ENCODE results near the gene WDR41.
"Not testable (repeated sequence)": the region's sequence is repeated elsewhere in the genome, so short reads cannot be mapped to it uniquely, and the experiment has no call there.

WDR41 gene, protein sequence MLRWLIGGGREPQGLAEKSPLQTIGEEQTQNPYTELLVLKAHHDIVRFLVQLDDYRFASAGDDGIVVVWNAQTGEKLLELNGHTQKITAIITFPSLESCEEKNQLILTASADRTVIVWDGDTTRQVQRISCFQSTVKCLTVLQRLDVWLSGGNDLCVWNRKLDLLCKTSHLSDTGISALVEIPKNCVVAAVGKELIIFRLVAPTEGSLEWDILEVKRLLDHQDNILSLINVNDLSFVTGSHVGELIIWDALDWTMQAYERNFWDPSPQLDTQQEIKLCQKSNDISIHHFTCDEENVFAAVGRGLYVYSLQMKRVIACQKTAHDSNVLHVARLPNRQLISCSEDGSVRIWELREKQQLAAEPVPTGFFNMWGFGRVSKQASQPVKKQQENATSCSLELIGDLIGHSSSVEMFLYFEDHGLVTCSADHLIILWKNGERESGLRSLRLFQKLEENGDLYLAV

DNA sequence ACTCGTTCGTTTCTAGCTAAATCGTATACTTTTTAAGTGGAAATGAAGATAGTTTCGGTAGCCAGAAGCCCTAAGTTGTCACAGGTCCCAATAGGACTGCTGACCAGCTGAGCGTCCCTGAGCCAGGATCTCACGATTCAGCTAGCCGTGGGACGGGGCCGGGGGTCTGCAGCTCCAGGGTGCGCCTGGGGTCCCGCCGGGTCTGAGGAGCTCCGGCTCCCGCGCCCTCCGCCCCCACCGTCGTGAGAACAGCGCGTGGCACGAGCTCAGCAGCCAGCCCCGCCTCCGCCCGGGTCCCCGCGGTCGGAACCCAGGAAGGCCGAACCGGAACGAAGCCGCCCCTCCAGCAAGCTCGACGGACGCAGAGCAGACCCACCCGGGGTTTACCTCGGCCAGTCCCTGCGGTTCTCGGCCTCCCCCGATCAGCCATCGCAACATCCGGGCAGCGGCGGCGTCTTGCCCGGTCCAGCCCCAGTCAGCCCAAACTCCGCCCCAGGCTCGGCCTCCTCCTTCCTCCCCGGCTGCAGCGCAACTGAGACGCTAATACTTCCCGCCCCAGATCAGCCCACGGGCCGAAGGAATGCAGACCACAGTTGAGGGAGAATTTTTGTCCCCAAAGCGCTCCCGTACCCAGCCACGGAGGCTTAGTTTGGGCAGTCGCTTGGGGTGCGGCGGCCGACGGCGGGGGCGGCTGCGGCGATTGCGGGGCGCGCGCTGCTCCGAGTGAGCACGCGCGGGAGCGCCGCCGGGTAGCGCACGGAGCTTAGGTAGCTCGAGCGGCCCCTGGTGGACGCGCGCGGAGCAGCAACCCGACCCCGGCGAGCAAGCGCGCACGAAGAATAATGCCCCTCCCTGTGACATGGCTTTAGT is at the start of gene WDR41:
Gene WDR41, minus strand, starts transcription at position 534 of the 870 bp plus-strand sequence. Its CDS starts 96 bp downstream, at position 438.
- H3K27ac Mint-ChIP-seq = peak within 1 kb of the TSS; percentile 93
- peaks cover 14% of the 10 kb centered on the region for H3K4me1 Mint-ChIP-seq (ENCODE audit: low read depth)
- peaks cover 22% of the 10 kb centered on the region for H3K36me3 Mint-ChIP-seq (ENCODE audit: low read depth)
- H3K9me3 Mint-ChIP-seq = no peaks in the 10 kb centered on the region
- no peaks in the 10 kb centered on the region for H3K27me3 Mint-ChIP-seq
- intact Hi-C loops (cut with micrococcal nuclease) = loop anchor here (2.0 kb wide), 1 partner anchor 347 kb away; no protein-coding TSS in a partner anchor
- H3K4me3 Mint-ChIP-seq = peak within 1 kb of the TSS; percentile 84

DNA sequence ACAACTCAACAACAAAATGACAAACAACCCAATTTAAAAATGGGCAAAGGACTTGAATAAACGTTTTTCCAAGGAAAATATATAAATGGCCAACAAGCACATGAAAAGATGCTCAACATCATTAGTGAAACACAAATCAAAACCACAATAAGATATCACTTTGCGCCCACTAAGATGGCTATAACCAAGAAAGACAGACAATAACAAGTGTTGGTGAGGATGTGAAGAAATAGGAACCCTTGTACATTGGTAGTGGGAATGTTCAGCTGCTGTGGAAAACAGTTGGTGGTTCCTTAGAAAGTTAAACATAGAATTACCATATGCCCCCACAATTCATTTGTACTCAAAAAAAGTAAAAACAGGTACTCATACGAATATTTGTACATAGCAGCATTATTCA is 39.2 kb upstream of the WDR41 start:
- intact Hi-C loops (cut with micrococcal nuclease) = no loop called here
- Mint-ChIP-seq H3K27ac (no peak overlapping the region), H3K4me3 (no peak overlapping the region), H3K9me3 (no peaks in the 10 kb centered on the region), H3K4me1 (ENCODE audit: low read depth) (no peaks in the 10 kb centered on the region), H3K27me3 (no peaks in the 10 kb centered on the region), H3K36me3 (ENCODE audit: low read depth) (no peaks in the 10 kb centered on the region)

DNA sequence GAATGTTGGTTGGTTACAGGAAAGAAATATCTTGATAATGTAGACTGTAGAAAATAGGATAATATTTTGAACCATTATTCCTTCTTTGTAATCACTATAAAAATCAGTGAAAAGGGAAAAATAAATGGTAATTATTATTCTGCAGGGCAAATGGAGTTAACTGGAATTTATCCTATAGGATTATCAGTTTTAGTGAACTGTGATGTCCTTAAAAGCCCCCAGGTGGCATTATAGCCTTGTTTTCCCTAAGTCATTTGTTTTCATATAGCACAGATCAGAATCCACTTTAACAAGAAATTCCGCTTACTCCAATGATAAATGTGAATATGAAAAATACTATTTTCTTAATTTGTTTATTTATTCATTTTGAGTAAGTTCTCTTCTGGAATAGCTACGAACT is 26.2 kb upstream of the WDR41 start:
- no peak overlapping the region for H3K27ac Mint-ChIP-seq
- H3K9me3 Mint-ChIP-seq = no peaks in the 10 kb centered on the region
- intact Hi-C loops (cut with micrococcal nuclease) = no loop called here
- no peaks in the 10 kb centered on the region for H3K36me3 Mint-ChIP-seq (ENCODE audit: low read depth)
- H3K4me3 Mint-ChIP-seq = no peak overlapping the region
- H3K4me1 Mint-ChIP-seq (ENCODE audit: low read depth) = no peaks in the 10 kb centered on the region
- no peaks in the 10 kb centered on the region for H3K27me3 Mint-ChIP-seq

DNA sequence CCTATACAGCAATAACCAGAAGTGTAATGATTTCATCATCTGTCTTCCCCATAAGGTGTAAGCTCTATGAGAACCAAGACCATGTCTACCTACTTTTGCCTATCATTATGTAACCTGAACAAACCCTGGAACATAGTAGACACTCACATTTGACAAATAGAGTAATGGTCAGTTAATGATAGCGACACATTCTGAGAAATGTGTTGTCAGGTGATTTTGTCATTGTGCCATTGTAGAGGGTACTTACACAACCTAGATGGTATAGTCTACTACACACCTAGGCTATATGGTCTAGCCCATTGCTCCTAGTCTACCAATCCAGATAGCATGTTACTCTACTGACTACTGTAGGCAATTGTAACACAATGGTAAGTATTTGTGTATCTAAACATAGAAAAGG is 22.3 kb upstream of the WDR41 start:
- H3K4me3 Mint-ChIP-seq = no peak overlapping the region
- no peak overlapping the region for H3K27ac Mint-ChIP-seq
- no peaks in the 10 kb centered on the region for H3K9me3 Mint-ChIP-seq
- H3K36me3 Mint-ChIP-seq (ENCODE audit: low read depth) = no peaks in the 10 kb centered on the region
- no peaks in the 10 kb centered on the region for H3K27me3 Mint-ChIP-seq
- H3K4me1 Mint-ChIP-seq (ENCODE audit: low read depth) = no peaks in the 10 kb centered on the region
- intact Hi-C loops (cut with micrococcal nuclease) = no loop called here

DNA sequence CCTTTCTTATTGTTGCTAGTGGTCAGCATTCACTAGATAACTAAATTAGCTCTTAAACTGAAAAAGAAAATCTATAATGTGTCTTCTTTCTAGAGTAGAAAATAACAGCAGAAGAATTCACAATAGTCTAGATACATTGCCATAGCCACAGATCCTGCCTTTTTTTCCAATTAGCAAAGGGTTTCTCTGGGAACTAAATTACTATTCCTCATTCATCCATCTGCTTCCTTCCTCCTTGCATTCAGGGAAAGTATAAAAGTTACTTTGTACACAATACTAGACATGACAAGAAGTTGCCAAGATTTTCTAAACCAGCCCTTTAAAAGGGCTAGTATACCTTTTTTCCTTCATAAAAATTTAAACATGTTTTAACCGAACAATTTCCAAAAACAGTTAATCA is 21.2 kb upstream of the WDR41 start:
- no peak overlapping the region for H3K4me3 Mint-ChIP-seq
- no peaks in the 10 kb centered on the region for H3K27me3 Mint-ChIP-seq
- H3K4me1 Mint-ChIP-seq (ENCODE audit: low read depth) = no peaks in the 10 kb centered on the region
- no peaks in the 10 kb centered on the region for H3K36me3 Mint-ChIP-seq (ENCODE audit: low read depth)
- intact Hi-C loops (cut with micrococcal nuclease) = no loop called here
- no peak overlapping the region for H3K27ac Mint-ChIP-seq
- H3K9me3 Mint-ChIP-seq = no peaks in the 10 kb centered on the region

DNA sequence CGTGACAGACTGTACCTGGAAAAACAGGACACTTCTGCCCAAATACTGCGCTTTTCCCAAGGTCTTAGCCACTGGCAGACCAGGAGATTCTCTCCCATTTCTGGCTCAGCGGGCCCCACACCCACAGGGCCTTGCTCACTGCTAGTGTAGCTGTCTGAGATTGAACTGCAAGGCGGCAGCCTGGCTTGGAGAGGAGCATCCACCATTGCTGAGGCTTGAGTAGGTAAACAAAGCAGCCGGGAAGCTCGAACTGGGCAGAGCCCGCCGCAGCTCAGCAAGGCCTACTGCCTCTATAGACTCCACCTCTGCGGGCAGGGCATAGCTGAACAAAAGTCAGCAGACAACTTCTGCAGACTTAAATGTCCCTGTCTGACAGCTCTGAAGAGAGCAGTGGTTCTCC is 9.0 kb upstream of the WDR41 start:
- H3K4me3 Mint-ChIP-seq; intact Hi-C loops (cut with micrococcal nuclease); H3K4me1 Mint-ChIP-seq (ENCODE audit: low read depth); H3K27me3 Mint-ChIP-seq; H3K27ac Mint-ChIP-seq; H3K36me3 Mint-ChIP-seq (ENCODE audit: low read depth): not testable (repeated sequence)
- H3K9me3 Mint-ChIP-seq = peaks cover 20% of the 10 kb centered on the region

DNA sequence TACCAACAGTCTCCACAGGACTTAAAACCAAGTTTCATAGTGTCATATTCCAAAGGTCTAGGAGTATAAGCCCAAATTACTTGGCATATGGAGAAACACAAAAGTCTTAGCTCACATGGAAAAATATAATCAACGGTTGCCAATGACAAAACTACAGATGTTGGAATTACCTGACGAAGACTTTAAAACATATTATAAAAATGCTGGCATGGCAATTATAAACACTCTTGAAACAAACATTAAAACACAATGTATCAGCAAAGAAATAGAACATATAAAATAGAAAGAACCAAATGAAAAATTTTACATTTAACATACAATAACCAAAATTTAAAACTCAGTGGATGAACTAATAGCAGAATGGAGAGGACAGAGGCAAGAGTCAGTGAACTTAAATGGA is 7.9 kb upstream of the WDR41 start:
- Mint-ChIP-seq H3K4me3 (no peak overlapping the region), H3K27me3 (peaks cover 5% of the 10 kb centered on the region), H3K36me3 (ENCODE audit: low read depth) (no peaks in the 10 kb centered on the region), H3K9me3 (peaks cover 20% of the 10 kb centered on the region), H3K4me1 (ENCODE audit: low read depth) (peaks cover 11% of the 10 kb centered on the region), H3K27ac (no peak overlapping the region)
- intact Hi-C loops (cut with micrococcal nuclease) = no loop called here

DNA sequence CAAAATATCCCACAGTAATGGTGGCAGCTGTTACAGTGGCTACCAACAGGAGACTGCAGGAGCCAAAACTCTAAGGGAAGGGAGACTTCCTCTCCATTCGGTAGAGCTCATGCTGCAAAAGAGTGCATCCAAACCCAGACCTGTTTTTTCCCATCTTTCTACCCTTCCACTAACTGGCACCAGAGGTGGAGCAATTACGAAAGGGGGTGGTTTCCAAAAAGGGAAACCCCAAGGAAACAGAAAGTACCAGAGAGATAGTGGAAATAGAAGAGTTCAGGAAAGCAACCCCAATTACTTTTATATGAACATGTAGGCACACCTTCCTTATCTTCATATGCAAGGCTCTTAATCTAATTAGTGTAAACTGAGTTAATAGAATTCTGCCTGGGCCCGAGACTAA is 7.3 kb upstream of the WDR41 start:
- no peaks in the 10 kb centered on the region for H3K36me3 Mint-ChIP-seq (ENCODE audit: low read depth)
- H3K27ac Mint-ChIP-seq = no peak overlapping the region
- intact Hi-C loops (cut with micrococcal nuclease) = no loop called here
- peaks cover 20% of the 10 kb centered on the region for H3K9me3 Mint-ChIP-seq
- peaks cover 13% of the 10 kb centered on the region for H3K4me1 Mint-ChIP-seq (ENCODE audit: low read depth)
- peaks cover 5% of the 10 kb centered on the region for H3K27me3 Mint-ChIP-seq
- H3K4me3 Mint-ChIP-seq = no peak overlapping the region

DNA sequence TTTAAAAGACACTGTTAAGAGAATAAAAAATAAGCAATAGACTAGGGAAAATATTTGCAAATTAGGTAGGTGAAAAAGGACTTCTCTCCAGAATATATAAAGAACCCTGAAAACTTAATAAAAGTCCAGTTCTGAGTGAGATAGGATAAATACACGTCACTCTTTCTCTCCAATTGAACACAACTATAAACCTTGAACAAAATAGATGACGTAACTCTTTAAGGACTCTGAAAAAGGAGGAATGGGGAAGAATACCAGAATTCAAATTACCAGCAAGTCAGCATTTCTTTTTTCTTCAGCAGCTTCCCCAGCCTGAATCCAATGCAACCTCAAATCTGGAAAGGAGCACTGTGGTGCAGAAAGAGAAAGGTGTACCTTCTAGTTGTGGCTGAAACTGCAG is 6.8 kb upstream of the WDR41 start:
- no peak overlapping the region for H3K4me3 Mint-ChIP-seq
- H3K27me3 Mint-ChIP-seq = peaks cover 5% of the 10 kb centered on the region
- H3K9me3 Mint-ChIP-seq = peaks cover 20% of the 10 kb centered on the region
- intact Hi-C loops (cut with micrococcal nuclease) = no loop called here
- H3K36me3 Mint-ChIP-seq (ENCODE audit: low read depth) = no peaks in the 10 kb centered on the region
- H3K27ac Mint-ChIP-seq = no peak overlapping the region
- peaks cover 13% of the 10 kb centered on the region for H3K4me1 Mint-ChIP-seq (ENCODE audit: low read depth)

DNA sequence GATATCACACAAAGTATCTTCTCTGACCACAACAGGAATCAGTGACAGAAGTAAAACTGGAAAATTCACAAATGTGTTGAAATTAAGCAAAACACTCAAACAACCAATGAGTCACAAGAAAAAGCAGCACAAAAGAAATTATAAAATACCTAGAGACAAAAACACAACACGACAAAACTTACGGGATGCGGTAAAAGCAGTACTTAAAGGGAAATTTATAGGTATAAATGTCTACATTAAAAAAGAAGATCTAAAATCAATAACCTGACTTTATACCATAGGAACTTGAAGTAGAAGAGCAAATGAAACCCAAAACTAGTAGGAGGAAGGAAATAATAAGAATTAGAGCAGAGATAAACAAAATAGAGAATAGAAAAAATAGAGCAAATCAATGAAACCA is 2.8 kb upstream of the WDR41 start:
- H3K4me3 Mint-ChIP-seq = no peak overlapping the region

DNA sequence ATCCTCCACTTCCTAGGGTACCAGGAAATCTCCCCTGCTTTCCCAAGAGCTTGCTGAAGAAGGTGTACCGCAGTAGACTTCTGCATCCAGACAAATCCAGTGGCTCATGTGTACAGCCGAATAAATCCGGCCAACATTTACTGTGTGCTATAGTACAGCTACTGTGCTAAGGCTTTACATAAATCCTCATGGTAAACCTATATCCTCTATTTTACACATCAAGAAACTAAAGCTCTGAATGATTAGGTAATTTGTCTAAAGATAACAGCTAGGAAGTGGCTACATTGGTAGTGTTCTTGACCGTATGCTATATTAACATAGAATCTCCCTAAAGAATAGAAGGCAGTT is 511 bp upstream of the WDR41 start:
- intact Hi-C loops (cut with micrococcal nuclease) = loop anchor here (2.0 kb wide), 1 partner anchor 348 kb away; no protein-coding TSS in a partner anchor
- Mint-ChIP-seq H3K4me1 (ENCODE audit: low read depth) (peaks cover 14% of the 10 kb centered on the region), H3K4me3 (peak overlapping the region; percentile 84), H3K27ac (peak overlapping the region; percentile 93), H3K9me3 (no peaks in the 10 kb centered on the region), H3K27me3 (no peaks in the 10 kb centered on the region), H3K36me3 (ENCODE audit: low read depth) (peaks cover 16% of the 10 kb centered on the region)

More for the DNA sequence above, 2.8 kb upstream of the WDR41 start:
- H3K4me1 Mint-ChIP-seq (ENCODE audit: low read depth) = peaks cover 13% of the 10 kb centered on the region
- peaks cover 6% of the 10 kb centered on the region for H3K36me3 Mint-ChIP-seq (ENCODE audit: low read depth)
- no peaks in the 10 kb centered on the region for H3K27me3 Mint-ChIP-seq
- intact Hi-C loops (cut with micrococcal nuclease) = no loop called here
- H3K27ac Mint-ChIP-seq = no peak overlapping the region
- H3K9me3 Mint-ChIP-seq = no peaks in the 10 kb centered on the region

DNA sequence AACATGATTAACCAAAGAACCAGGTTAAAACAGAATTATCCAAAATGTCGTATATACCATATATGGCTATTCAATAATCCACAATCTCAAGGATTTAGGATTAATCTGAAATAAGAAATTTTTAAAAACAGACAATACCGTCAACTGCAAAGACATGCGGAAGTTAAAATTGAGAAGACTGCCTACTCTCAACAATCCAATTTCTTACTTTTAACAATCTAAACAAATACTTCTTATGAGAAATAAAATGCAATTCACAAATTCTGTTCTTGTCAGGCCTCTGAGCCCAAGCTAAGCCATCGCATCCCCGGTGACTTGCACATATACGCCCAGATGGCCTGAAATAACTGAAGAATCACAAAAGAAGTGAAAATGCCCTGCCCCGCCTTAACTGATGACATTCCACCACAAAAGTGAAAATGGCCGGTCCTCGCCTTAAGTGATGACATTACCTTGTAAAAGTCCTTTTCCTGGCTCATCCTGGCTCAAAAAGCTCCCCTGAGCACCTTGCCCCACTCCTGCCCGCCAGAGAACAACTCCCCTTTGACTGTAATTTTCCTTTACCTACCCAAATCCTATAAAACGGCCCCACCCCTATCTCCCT is 1.3 kb downstream of the WDR41 start:
- peak overlapping the region; percentile 93 for H3K27ac Mint-ChIP-seq
- peak overlapping the region; percentile 84 for H3K4me3 Mint-ChIP-seq
- H3K9me3 Mint-ChIP-seq; intact Hi-C loops (cut with micrococcal nuclease); H3K27me3 Mint-ChIP-seq: not testable (repeated sequence)
- peaks cover 14% of the 10 kb centered on the region for H3K4me1 Mint-ChIP-seq (ENCODE audit: low read depth)
- H3K36me3 Mint-ChIP-seq (ENCODE audit: low read depth) = peaks cover 29% of the 10 kb centered on the region

DNA sequence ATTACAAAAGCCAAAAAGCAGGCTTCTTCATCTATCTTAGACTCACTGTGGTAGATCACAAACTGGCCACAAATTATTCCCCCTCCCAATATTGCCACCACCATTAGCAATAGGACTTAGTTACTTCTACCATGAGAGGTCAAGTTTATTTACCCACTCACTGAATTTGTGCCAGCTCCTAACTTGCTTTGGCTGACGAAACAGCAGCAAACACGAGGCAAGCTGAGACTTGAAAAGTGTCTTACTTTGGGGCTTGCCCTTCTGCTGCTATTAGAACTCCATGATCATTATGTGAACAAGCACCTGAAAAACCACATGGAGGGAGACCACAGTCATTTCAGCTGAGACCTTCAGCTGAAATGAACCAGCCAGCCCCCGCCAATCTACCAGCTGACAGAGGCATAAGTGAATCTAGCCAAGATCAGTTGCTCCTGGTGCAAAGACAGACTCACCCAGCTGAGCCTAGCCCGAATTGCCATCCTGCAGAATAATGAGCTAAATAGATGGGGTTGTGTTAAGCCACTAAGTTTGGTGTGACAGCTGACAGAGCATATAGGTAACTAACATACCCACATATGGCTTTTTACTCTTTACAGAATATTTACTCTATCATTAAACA is 5.7 kb downstream of the WDR41 start:
- Mint-ChIP-seq H3K27me3 (no peaks in the 10 kb centered on the region), H3K9me3 (no peaks in the 10 kb centered on the region), H3K36me3 (ENCODE audit: low read depth) (peaks cover 49% of the 10 kb centered on the region), H3K4me1 (ENCODE audit: low read depth) (peaks cover 31% of the 10 kb centered on the region), H3K27ac (no peak overlapping the region), H3K4me3 (no peak overlapping the region)
- intact Hi-C loops (cut with micrococcal nuclease) = loop anchor here (5.0 to 10.0 kb wide), 2 partner anchors 34 to 402 kb away; partner anchors contain the start of gene ZBED3

Data from dendritic cell treated with granulocyte-macrophage colony-stimulating factor and Interleukin-4, amounts not matched to agents 40 ng/mL and 50 ng/mL, for 4 days (primary cell).